GM19043 (cell line): ENCODE measurements around the gene PRDM10.

ENCODE experiments used
- ATAC-seq: cut with Tn5 transposase; IDR thresholded peaks from one replicate; pipeline ENCODE4 v1.9.1; 2021; ENCODE audit warnings: low read depth; ENCODE audit not compliant: unreplicated experiment

Gene PRDM10

DNA sequence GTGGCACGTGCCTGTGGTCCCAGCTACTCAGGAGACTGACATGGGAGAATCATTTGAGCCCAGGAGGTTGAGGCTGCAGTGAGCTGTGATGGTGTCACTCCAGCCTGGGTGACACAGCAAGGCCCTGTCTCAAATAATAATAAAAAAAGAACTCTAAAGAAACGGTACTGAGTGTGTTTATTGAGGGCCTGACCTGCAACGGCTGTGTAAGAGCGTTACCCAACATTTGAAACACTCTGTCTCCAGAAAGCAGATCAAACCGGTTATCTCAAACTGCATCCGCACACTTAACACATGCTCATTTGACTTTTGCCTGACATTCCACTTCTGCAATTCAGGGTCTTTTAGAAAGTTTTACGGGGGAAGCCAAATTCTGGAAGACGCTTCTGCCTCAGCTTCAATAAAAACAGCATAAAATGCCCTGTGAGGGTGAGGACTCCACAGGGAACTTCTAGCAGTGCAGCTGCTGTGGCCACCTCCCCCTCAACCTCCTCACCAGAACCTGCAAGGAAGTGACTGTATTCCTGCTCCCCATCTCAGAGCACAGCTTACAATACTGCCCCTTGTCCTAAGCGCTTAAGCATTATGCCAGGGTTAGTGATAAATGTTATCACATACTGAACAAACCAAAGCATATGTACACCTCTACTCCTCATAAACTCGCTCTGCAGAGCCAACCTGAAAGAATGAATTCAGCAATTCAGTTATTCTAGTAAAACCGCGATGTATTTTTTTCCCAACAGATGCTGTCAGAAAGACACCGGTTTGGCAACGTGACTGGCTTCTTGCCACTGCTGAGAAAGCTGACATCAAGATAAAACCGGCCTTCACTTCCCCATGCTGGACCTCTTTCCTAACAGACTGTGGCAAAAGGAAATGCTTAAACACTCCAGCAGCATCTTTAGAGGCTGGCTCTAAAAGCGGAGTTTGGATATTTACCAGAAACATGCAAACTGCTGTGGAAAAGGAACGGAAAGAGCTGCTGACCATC is 52.2 kb downstream of the PRDM10 start:
- no peak for ATAC-seq

DNA sequence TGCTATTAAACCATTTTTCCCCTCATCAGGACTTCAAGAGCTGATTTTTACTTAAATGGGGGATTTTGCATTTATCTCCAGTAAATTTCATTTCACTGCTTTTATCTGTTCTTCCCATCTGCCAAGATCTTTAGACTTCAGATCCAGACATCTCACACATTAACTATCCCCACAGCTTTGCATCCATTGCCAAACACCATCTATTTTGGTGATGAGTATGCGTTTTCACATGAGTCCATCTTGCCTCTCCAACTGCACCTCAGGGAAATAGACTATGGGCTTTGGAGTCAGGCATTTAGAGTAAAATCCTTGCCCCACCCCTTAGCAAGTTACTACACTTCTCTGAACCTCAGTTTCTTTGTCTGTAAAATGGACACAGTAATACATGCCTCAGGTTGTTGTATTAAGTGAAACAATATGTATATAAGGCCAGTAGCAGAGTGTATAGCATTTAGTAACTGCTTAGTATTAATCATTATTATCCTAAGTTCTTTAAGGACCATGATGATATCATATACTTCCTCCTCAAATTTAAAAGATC is 53.6 kb downstream of the PRDM10 start:
- ATAC-seq: no peak

GRCh38 chr11:129947474-129947873 is 55.2 kb downstream of the PRDM10 start:
- ATAC-seq: no peak

GRCh38 chr11:129946965-129947364 is 55.7 kb downstream of the PRDM10 start:
- ATAC-seq: no peak

GRCh38 chr11:129946256-129946655 is 56.4 kb downstream of the PRDM10 start:
- no peak for ATAC-seq

DNA sequence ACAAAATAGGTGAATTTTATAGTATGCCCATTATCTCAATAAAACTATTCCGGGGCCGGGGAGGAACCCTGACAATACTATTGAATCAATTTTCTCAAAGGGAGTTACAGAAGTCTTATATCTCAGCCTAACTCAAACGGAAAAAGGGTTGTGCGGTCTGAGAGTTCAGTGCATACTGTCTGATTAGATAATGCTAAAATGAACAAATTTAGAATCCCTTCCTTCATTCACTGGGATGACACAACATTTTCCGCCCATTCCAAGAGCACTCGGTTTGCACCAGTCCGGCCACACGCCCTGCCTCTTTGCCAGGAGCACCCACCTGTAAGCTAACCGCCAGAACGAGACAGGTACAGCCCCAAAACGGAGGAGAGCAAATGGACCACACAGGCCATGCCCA is 57.3 kb downstream of the PRDM10 start:
- ATAC-seq: no peak

DNA sequence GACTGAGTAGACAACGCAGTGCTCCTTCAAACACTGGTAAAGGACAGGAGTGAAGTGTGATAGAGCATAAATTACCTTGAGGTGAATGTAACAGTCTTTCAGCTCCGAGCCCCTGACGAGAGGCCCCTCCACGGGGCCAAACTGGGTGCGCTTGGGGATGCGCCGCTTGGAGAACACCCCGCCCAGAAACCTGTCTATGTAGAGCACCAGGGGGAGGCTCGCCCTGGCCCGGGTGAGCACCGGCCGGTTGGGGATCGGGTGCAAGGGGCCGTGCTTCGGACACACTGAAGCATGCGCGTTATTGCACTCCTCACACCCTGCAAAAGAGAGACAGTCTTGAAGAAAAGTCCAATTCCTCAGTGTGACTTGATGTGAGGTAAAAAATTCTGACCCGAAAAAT is 57.9 kb downstream of the PRDM10 start:
- no peak for ATAC-seq

GRCh38 chr11:129943036-129943435 is 59.6 kb downstream of the PRDM10 start:
- no peak for ATAC-seq

GRCh38 chr11:129939510-129939909 is 63.1 kb downstream of the PRDM10 start:
- ATAC-seq: no peak

- ATAC-seq: no peak
Measured at GRCh38 chr11:129938764-129939163, 63.9 kb downstream of the PRDM10 start.

GRCh38 chr11:129937592-129938238 is 64.9 kb downstream of the PRDM10 start:
- ATAC-seq: no peak

DNA sequence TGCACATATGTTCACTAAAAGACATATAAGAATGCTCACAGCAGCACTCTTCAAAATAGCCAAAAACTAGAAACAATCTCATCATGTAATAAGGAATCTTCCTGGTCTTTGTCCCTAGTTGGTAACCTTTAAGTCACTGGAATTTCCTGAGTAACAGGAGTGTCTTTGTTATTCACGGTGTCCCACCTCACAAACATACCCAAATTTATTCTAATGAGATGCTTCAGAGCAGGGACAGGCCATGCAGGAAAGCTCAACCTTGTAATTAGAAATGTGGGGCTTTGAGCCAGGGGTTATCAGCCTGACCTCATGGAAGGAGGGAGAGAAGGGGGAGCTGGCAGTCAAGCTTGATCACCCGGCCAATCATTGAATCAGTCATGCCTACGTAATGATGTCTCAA is 66.9 kb downstream of the PRDM10 start:
- no peak for ATAC-seq

- ATAC-seq: no peak
Measured at GRCh38 chr11:129933891-129934290, 68.7 kb downstream of the PRDM10 start.

DNA sequence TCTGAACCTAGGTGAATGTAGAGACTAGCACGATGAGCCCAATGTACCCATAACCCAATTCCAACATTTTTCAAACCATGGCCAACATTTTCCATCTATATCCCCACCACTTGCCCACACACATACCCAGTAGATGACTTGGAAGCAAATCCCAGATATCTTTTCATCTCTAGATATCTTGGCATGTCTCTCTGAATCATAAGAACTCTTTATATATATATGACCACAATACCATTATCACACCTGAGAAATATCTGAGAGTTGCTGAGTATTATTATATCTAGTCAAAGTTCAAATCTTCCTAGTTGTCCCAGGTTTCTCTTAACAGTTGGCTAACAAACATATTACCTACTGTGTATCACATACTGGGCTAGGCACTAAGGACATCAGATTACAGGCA is 69.4 kb downstream of the PRDM10 start:
- no peak for ATAC-seq

DNA sequence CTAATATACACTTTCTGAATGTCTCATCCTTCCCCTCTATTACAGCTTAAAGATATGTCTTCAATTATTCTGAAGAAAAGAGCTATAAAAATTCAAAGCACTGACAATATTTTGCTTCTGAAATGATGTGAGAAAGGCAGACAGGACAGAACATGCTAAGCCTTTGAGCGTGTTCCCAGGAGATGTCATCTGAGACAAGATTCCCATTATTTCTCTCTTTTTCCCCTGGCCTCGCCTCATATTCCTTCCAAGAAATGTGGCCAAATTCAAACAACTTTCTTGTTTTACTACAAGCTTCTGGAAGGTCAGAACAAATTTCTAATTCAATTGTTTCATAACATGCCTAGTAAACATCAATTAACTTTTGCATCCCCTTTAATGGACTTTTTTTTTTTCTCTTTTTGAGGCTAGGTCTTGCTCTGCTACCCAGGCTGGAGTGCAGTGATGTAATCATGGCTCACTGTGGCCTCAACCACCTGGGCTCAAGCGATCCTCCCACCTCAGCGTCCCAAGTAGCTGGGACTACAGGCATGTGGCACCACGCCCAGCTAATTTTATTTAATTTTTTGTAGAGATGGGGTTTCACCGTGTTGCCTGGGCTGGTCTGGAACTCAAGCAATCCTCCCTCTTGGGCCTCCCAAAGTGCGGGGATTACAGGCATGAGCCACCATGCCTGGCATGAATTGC is 70.1 kb downstream of the PRDM10 start:
- ATAC-seq: no peak

- no peak for ATAC-seq
Measured at GRCh38 chr11:129930743-129931142, 71.9 kb downstream of the PRDM10 start.

GRCh38 chr11:129930296-129930695 is 72.3 kb downstream of the PRDM10 start:
- ATAC-seq: no peak

DNA sequence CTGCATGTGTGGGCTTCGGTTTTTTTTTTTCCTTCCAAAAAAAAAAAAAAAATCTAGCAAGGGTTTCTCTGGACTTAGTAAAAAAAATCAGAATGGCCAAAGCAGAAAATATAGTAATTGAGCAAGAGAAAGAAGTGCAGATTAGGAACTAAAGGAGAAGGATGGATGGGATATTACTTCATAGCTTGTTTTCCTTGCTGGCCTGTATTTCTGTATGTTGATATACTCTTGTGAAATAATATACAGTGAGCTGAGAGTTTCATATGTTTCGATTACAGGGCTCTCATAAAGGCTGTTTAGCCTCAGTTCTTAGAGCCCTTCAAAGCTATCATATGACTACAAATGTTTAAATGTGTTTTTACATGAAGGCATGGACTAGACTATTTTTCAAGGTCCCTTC is 72.9 kb downstream of the PRDM10 start:
- no peak for ATAC-seq

DNA sequence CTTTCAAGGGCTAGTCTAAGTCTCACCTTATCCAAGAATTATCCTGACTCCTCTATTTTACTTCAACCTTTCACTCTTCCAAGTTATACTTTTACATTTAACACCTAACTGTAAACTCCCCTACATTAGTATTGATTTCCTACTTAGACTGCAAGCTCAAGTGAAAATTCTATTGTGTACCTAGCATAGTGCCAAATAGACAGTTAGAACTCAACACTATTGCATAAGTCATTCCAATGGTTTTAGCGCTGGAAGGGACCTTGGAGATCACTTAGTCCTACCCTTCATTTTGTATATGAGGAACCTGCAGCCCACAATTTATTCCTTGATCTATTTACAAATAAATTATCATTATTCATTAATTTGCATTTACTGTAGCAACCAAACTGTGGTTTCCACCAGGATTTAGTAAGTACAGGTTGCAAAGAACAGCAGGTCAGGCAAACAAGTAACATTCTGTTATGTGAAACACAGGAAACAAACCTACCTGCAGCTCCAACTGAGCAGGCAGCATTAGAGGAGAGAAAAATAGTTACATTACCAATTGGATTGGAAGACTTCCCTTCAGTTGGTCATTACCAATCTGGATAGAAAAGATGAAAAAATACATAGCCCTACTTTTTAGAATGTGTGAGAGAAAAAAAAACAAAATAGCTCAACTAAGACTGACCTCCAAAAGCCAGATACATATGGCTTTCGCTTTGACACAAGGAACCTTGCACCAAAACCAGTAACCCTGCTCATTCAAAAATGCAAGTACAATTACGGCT is 73.5 kb downstream of the PRDM10 start:
- ATAC-seq: no peak

- ATAC-seq: no peak
Measured at GRCh38 chr11:129922674-129923073, 80.0 kb downstream of the PRDM10 start.
